CD14-positive monocyte (primary cell): ENCODE data around the gene HS3ST4. TPM values are rescaled to one million over a fixed set of nuclear protein-coding genes. Genes with fewer than 3 reads are reported as not detected.

Experiments
- DNase-seq, 3 donors: peaks; one replicate each; pipeline ENCODE4 v3.0.0-alpha.2; 2011 to 2022
- H2AFZ ChIP-seq: 2 replicates; pipeline ENCODE4 v1.6.0; 2012; ENCODE audit warnings: mild to moderate bottlenecking, low read depth, low read length, inconsistent platforms; ENCODE audit not compliant: insufficient read depth, poor library complexity, severe bottlenecking
- H3K27ac ChIP-seq, 2 donors: 1 replicate in 1 of 2; 2 replicates in 1 of 2; pipeline ENCODE4 v1.5.1; 2012 to 2013; ENCODE audit warnings: low read length in 2 of 2, control low read depth in 1 of 2, inconsistent platforms in 1 of 2, low read depth in 1 of 2, mild to moderate bottlenecking in 1 of 2
- H3K27me3 ChIP-seq, 2 donors: one replicate each; pipeline versions ENCODE4 v1.6.0 to v1.6.1; 2011 to 2013; ENCODE audit warnings: low read length in 2 of 2; ENCODE audit not compliant: control insufficient read depth in 2 of 2, insufficient read depth in 2 of 2
- H3K36me3 ChIP-seq, 2 donors: replicated peaks in 1 of 2; 1 replicate in 1 of 2; 2 replicates in 1 of 2; pipeline versions ENCODE4 v1.5.1 to v1.6.1; 2012 to 2013; ENCODE audit warnings: low read length in 2 of 2, control low read depth in 1 of 2, inconsistent platforms in 1 of 2, mild to moderate bottlenecking in 1 of 2; ENCODE audit not compliant: insufficient read depth in 2 of 2, control insufficient read depth in 1 of 2
- H3K4me1 ChIP-seq, 2 donors: 1 replicate in 1 of 2; 2 replicates in 1 of 2; pipeline versions ENCODE4 v1.5.1 to v1.6.1; 2012 to 2013; ENCODE audit warnings: low read length in 2 of 2, control low read depth in 1 of 2, inconsistent platforms in 1 of 2, mild to moderate bottlenecking in 1 of 2, moderate library complexity in 1 of 2; ENCODE audit not compliant: insufficient read depth in 2 of 2, control insufficient read depth in 1 of 2
- H3K4me2 ChIP-seq: replicated peaks from 2 replicates; pipeline ENCODE3; 2012; ENCODE audit warnings: low read length, moderate library complexity, mild to moderate bottlenecking; ENCODE audit not compliant: poor library complexity, severe bottlenecking; ENCODE audit errors: extremely low read depth
- H3K4me3 ChIP-seq, 3 experiments: fragments of 200-600 bp in 1 of 3; sonication (generic) in 1 of 3; replicated peaks in 1 of 3; 1 replicate in 2 of 3; 2 replicates in 1 of 3; pipeline ENCODE4 v1.5.1; 2011 to 2013; ENCODE audit warnings: low read length in 3 of 3, mild to moderate bottlenecking in 3 of 3, control low read depth in 2 of 3, low read depth in 2 of 3, inconsistent platforms in 1 of 3, moderate library complexity in 1 of 3
- H3K79me2 ChIP-seq: 2 replicates; pipeline ENCODE4 v1.6.0; 2012; ENCODE audit warnings: mild to moderate bottlenecking, control low read depth, inconsistent platforms, low read length, moderate library complexity; ENCODE audit not compliant: insufficient read depth
- H3K9ac ChIP-seq: 2 replicates; pipeline ENCODE4 v1.6.0; 2017; ENCODE audit warnings: low read length, mild to moderate bottlenecking; ENCODE audit not compliant: insufficient read depth, poor library complexity, severe bottlenecking
- H3K9me3 ChIP-seq, 2 donors: replicated peaks in 1 of 2; 1 replicate in 1 of 2; 2 replicates in 1 of 2; pipeline versions ENCODE4 v1.5.1 to v1.6.1; 2012 to 2013; ENCODE audit warnings: low read length in 2 of 2, control low read depth in 1 of 2; ENCODE audit not compliant: control insufficient read depth in 1 of 2, insufficient read depth in 1 of 2
- H4K20me1 ChIP-seq: 2 replicates; pipeline ENCODE4 v1.6.0; 2012; ENCODE audit warnings: mild to moderate bottlenecking, low read length, control low read depth, moderate library complexity; ENCODE audit not compliant: insufficient read depth
- H3K27ac Mint-ChIP-seq, 7 donors: one replicate each; pipeline ENCODE4 v1.8.0; 2020; ENCODE audit warnings: mild to moderate bottlenecking in 7 of 7, mixed read lengths in 7 of 7, moderate library complexity in 6 of 7, inconsistent platforms in 2 of 7
- H3K27me3 Mint-ChIP-seq, 3 donors: one replicate each; pipeline ENCODE4 v1.8.0; 2021 to 2022; ENCODE audit warnings: low read depth in 3 of 3, mild to moderate bottlenecking in 3 of 3, mixed read lengths in 3 of 3, moderate library complexity in 3 of 3, inconsistent platforms in 1 of 3
- H3K36me3 Mint-ChIP-seq, 2 donors: one replicate each; pipeline ENCODE4 v1.8.0; 2020; ENCODE audit warnings: mixed read lengths in 2 of 2, inconsistent platforms in 1 of 2, mild to moderate bottlenecking in 1 of 2
- H3K4me1 Mint-ChIP-seq: one replicate; pipeline ENCODE4 v1.8.0; 2020; ENCODE audit warnings: mild to moderate bottlenecking, mixed read lengths
- H3K4me3 Mint-ChIP-seq, 2 donors: one replicate each; pipeline ENCODE4 v1.8.0; 2020; ENCODE audit warnings: mild to moderate bottlenecking in 2 of 2, mixed read lengths in 2 of 2, moderate library complexity in 1 of 2
- H3K9me3 Mint-ChIP-seq, 7 donors: one replicate each; pipeline ENCODE4 v1.8.0; 2020 to 2022; ENCODE audit warnings: mixed read lengths in 7 of 7, mild to moderate bottlenecking in 6 of 7, moderate library complexity in 6 of 7, inconsistent platforms in 2 of 7
- CTCF ChIP-seq: fragments of 200-600 bp; IDR thresholded peaks from one replicate; pipeline ENCODE4 v1.8.0; 2022; ENCODE audit warnings: antibody characterized with exemption, mild to moderate bottlenecking
- WGBS: methylation state at CpG from one replicate; pipeline ENCODE4 v1.1.5; 2013; ENCODE audit warnings: missing lambda C conversion rate; ENCODE audit not compliant: insufficient coverage; 5-methylcytosine and 5-hydroxymethylcytosine counted together
- intact Hi-C, 2 donors: fragments of 100-400 bp; cut with micrococcal nuclease; formaldehyde crosslinking; loops; one replicate each; pipeline versions ENCODE4 v1.15.0 to v1.15.1; 2023
- polyA plus RNA-seq, 3 donors: library from polyadenylated mRNA; depleted of rRNA in 1 of 3; unstranded in 2 of 3; stranded (reverse) in 1 of 3; fragments of 300-500 nt in 2 of 3; fragments of >200 nt in 1 of 3; fragmentation: Illumina TruSeq in 2 of 3; gene quantifications; 1 replicate in 2 of 3; 2 replicates in 1 of 3; pipeline ENCODE4 v1.2.3, GENCODE V29; 2012 to 2021

HS3ST4 gene
- polyA plus RNA-seq, 3 donors, result not detected

- intact Hi-C loops, result no loop called here
- Histone ChIP-seq H3K4me3 (no peak overlapping the region), H3K9me3 (no peaks in the 10 kb centered on the region), H2AFZ (no peak overlapping the region), H3K27me3 (no peaks in the 10 kb centered on the region), H3K4me2 (no peak overlapping the region), H3K4me1 (no peaks in the 10 kb centered on the region), H3K9ac (no peak overlapping the region), H3K79me2 (no peaks in the 10 kb centered on the region), H3K27ac (no peak overlapping the region), H3K36me3 (no peaks in the 10 kb centered on the region), H4K20me1 (no peaks in the 10 kb centered on the region)
- TF ChIP-seq CTCF, result no peak
- WGBS, result 100% methylated on average over 1 of the region's 1 CpG
- Mint-ChIP-seq H3K27me3 (peaks cover 0 to 5% (median under 1%) of the 10 kb centered on the region in 3 donors), H3K4me1 (no peaks in the 10 kb centered on the region), H3K9me3 (peaks cover 0 to 3% (median 0%) of the 10 kb centered on the region in 7 donors), H3K27ac (no peak overlapping the region), H3K4me3 (no peak overlapping the region), H3K36me3 (no peaks in the 10 kb centered on the region)
- no peak for DNase-seq
Measured at GRCh38 chr16:25799816-25800215, 108.1 kb downstream of the HS3ST4 start.

DNA sequence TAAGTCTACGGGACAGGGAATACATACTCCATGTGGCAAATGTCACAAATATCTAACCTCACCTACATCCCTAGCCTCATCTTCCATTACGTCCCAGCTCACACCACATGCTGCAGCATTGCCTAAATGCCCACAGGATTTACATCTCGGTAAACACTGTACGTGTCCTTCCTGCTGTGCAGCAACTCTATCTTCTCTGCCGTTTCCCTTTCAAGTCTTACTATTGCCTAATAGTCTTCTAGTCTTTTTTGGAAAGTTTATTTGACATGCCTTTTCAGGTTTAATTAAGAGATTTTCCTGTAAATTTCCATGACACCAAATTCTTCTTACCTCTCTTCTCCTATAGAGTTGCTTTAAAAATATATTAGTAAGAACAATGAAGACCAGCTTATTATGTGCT lies 120.5 kb downstream of the HS3ST4 start:
- H3K9me3 ChIP-seq, result no peaks in the 10 kb centered on the region
- no peak overlapping the region for H3K4me2 ChIP-seq
- no peaks in the 10 kb centered on the region for H4K20me1 ChIP-seq
- no peak overlapping the region for H3K27ac ChIP-seq
- Mint-ChIP-seq H3K36me3 (no peaks in the 10 kb centered on the region), H3K27me3 (peaks cover 0 to 4% (median 1%) of the 10 kb centered on the region in 3 donors), H3K4me3 (no peak overlapping the region), H3K4me1 (no peaks in the 10 kb centered on the region), H3K27ac (no peak overlapping the region), H3K9me3 (peaks cover 0 to 2% (median 0%) of the 10 kb centered on the region in 7 donors)
- intact Hi-C loops, result no loop called here
- no peaks in the 10 kb centered on the region for H3K27me3 ChIP-seq
- no peak overlapping the region for H3K4me3 ChIP-seq
- TF ChIP-seq CTCF, result no peak
- no peak overlapping the region for H2AFZ ChIP-seq
- no peaks in the 10 kb centered on the region for H3K4me1 ChIP-seq
- H3K36me3 ChIP-seq, result no peaks in the 10 kb centered on the region
- WGBS, result 85% methylated on average over 4 of the region's 5 CpGs
- H3K9ac ChIP-seq, result no peak overlapping the region
- DNase-seq, result no peak
- H3K79me2 ChIP-seq, result no peaks in the 10 kb centered on the region
